Activated T-cell treated with anti-CD3 and anti-CD28 coated beads for 4 hours (primary cell): ENCODE results near the gene USP47.

Experiments
- DNase-seq: peaks from one replicate; pipeline ENCODE4 v3.0.0-alpha.2; 2020

USP47 gene

GRCh38 chr11:12005476-12005875, 163.7 kb downstream of the USP47 start:
- no peak for DNase-seq

GRCh38 chr11:12006552-12007229, 164.9 kb downstream of the USP47 start:
- no peak for DNase-seq

- no peak for DNase-seq
Observed at GRCh38 chr11:12007230-12007593, 165.4 kb downstream of the USP47 start.

- DNase-seq = no peak
Observed at GRCh38 chr11:12007769-12008737, 166.3 kb downstream of the USP47 start, which contains the start of gene DKK3. Gene DKK3, minus strand, starts transcription at chr11:12008626. Its CDS starts 44 bp downstream, at chr11:12008582.
